NCI-H1436 treated with DMSO at 0.1 percent for 48 hours (cell line): ENCODE data around the gene SEMA6A.

Source experiments
- DNase-seq: peaks from one replicate; lab custom pipeline; 2025; lab: John Stamatoyannopoulos, UW

The SEMA6A gene

DNA sequence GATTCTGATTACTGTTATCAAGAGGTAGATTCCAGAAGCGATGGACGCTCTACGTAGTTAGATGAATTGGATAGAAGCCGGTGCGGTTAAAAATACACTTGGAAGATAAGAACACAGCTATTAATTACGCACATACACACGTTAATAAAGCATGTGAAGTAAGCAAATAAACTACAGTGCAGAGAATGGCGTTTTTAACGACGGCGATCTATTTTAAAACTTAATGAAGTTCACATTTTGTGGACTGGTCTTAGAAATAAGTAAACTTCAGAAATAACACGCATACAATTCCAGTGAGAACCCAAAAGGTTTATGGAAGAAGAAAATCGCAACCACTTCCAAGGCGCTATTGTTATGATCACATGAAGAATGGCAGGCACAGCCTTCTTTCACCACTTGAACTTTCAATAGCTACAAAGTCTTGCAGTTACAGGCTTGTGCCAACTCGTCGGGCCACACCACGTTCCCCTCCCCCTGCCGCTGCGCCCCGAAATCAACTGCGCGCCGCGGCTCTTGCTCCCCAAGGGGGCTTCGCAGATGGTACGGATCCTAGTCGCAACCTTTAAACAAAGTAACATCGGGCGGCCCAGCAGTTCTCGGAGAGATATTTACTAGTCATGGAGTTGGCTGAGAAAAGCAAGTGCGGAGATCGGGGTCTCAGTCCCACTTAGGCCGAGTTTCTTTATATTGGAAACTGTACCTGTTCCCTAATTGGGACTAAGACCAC lies 866 bp upstream of the SEMA6A start:
- DNase-seq: no peak

DNA sequence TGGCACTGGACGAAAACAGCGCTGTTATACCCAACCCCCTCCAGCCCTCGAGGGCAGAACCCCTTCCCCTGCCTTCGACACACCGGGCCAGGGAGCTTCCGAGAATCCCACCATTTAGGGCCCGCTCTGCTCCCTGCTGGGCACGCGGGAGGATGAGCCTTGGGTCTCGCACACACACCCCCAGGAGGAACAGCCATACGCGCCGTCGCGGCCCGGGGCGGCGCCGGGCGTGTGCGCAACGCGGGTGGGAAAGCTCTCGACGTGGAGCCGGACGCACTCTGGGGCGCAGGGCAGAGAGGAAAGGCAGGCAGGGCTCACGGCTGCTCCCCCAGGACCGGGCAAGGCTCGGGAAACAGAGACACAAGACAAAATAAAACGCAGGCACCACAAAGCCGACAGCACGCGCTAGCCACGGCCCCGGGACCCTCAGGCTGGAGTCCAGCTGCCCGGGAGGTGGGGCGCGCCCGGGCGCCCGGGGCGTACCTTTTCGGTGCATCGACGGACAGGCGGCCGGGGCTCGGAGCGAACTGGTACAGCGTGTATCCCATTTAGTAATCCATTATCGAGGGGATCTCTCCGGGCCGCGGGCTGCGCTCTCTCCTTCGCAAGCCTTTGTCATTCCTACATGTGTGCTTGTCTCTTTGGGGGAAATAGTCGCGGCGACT lies 789 bp downstream of the SEMA6A start:
- DNase-seq: no peak

DNA sequence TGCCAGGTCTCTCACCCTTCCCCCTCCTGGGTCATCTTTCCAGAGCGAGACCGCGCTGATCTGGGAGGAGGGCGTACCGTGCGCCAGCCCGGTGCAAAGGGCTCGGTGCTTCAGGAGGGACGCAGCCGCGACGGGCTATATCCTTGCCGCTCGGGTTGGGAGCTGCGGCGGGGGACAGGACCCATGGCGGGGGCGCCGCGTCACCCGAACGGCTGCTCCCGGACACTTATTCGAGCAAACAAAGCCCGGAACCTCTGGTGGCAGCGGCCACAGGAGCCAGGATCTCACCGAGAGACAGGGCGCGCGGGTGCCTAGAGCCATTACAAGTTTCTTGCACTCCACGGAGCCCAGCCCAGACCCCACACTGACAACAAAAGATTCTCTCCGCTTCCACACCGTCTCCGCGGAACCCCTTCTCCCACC lies 1.3 kb downstream of the SEMA6A start:
- no peak for DNase-seq

DNA sequence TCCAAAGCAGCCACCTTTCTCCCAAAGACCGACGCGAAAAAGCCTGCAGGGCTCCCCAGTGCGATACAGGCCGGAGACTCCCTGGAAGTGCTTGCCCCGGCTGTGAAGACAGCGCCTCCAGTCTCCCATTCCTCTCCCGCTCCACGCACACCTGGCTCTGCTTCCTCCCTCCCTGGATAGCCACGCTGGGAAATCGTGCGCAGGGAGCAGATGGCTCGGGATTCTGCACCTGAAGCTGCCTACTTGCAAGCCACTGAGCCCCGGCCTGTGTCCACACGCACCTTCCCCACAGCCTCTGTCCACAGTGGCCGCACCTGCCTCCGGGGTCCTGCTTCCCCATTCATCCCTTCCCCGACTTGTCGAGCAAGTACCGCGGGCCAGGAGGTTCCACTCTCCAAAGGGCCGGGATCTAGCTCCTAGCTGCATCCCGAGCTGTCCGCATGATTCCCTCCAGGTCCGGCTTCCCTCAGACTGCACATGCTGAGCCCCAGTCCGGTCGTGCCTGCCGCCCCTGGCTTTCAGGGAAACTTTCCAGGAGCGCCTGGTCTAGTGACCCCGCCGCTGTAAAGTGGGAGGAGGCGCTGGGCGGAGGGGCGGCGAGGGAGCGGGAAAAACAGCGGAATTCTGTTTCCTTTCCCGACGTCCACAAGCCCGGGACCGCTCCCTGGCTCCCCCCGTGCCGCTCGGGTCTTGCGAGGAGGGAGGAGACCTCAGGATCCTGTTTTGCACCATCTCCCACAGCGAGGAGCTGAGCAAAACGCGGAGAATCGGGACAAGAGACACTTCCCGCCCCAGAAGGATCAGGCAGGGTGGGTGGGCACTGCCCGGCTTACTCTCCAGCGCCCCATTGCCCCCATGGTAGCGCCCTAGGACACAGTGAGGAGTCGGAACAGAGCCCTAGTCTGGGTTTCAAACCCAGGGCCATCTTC lies 2.0 kb downstream of the SEMA6A start:
- no peak for DNase-seq

DNA sequence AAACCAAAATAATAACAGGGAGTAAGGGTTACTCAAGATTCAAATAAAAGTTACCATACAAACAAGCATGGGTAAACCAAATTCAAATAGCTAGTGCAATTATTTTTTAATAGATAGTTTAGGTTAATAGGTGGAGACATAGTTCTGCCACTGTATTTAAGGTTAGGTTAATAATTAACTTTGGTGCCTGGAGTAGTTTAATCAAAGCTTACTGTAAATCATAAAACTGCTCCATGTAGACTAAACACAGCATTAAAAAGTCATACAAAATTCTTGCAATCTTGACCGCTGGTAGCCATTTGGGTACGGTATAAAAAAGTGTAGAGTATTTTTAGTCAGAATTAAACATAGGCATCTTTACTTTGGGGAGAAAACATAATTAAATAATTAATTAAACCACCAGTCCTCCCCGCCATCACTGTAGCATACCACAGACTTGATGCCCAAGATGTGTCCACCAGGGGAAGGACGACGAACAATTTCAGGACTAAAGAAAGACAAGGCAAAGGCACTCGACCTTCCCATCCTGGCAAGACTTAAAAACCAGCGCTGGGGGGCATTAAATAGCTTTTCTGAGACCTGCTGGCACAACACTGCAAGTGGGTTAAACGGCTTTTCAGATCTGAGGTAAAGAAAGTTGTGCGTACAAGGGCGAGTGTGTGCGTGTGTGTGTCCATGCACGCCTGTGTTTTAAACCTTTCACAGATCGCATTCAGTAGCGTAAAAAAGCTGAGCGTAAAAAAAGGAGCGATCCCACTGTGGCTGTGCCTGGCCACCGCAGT lies 2.9 kb downstream of the SEMA6A start:
- DNase-seq: no peak

DNA sequence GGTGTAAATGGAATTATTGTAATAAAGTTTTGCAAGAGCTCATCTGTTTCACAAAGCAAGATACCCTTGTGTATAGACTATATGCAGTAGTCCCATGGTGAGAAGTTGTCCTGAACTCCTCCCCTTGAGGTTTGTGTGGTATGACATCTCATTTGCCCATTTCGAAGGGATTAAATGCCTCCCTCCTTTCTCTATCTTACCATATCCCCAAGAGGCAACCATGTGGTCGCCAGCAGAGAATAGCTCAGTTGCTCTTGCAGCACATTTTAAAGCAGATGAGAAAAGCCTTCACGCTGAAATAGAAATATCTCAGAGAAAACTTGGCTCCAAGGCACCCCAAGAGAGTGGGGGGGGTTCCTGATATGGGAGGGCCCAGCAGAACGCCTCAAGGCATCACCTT lies 4.6 kb downstream of the SEMA6A start:
- no peak for DNase-seq

DNA sequence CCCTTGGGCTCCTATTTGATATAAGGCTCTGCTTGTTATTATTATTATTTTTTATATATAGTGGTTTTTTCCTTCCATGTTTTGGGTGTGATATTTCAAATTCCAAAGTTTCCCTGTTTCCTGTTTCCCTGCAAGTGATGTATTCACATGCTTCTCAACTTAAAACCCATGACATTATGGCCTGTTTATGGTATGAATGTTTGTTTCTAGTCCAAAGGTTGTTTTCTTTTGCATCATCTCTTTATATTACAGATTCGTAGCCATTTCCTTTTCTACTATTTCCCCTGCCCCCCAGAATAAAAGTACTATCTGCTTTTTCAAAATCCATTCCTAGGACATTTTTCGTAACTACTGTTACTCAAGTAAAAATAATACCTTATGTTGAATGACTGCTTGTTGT lies 7.5 kb downstream of the SEMA6A start:
- DNase-seq: no peak

DNA sequence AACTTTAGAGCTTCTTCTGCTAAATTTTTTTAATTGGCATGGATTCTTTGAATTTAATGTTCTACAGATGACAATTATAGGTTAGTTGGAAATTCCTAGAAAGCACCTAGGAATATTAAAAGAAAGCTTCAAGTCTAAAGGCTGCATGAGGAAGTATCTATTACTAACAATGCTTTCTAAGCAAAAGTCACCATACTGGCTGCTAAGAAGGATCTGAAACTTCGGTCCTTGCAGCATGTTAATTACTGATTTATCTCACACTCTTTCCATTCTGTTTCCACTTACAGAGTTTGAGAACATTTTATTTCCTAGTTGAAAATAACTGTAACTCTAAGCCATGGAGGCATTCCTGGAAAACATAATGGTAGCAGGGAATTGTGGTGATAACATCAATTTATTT lies 8.4 kb downstream of the SEMA6A start:
- no peak for DNase-seq

DNA sequence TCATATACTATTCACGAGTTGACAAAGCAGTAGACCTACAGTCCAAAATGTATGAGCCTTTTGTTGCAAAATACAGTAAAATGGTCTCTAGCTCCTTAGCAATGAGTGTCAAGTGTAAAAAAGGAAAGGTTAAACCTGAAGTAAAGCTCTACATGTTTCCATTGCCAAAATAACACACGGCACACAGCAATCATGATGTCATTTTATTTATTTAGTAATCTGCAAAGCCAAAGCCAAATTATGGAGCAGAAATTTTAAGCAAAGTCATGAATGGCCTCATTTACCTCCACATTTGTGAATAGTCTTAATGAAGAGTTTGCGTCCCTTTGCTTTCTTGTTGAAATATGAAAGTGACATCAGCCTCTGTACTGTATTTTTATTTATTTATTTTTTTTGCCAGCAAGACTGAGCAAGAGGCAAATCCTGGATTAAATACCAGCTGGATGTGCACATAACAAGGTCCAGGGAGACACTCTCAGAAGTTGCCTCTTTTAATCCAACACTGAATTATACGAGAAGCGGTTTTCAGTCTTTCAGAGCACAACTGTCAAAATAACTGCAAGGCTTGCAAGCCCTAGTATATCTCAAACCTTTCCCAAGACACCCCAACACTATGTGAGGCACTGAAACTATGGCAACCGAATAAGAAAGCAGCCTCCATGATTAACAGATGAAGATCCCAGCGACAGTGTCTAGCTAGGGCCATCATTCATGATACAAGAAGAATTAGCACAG lies 9.7 kb downstream of the SEMA6A start:
- no peak for DNase-seq

DNA sequence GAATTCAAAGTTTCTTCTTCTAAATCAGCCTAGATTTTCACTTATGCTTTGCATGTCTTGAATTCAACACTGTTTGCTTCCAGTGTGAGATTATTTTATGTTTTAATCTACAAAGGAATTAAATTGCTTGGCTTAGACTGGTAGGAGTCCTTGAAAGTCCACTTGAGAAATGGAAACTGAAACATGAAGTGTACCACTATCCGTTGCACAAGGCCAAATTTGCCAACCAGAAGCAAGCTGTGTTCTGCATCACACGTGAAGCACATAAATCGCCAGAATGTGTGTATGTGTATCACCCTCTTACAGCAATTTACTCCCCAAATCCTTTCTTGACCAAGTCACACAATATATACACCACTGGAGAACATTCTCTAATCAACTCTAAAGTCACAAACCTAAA lies 10.3 kb downstream of the SEMA6A start:
- no peak for DNase-seq

DNA sequence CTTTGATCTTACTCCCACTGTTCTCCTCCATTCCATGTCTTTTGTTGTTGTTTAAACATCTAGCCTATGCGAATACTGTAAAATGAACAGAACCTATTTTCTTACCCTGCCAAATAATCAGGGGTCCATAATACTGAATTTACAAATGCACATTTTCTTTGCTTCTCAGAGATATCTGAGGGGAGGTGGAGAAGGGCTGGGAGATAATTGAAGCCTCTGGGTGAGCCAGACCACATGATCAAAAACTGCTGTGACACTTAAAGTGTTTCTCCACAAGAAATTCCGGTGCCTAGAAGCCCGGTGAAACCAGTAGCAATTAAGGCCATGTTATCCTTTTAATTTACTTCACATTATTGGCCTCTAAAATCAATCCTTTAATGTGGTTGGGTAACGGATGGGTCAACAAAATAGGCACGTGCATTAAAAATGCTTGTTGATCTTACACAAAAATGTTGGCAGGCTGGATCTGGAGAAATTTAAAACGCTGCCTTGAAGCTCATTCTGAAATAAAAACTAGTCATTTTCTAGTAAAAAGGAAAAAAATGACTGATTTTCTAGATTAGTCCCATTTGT lies 10.8 kb downstream of the SEMA6A start:
- no peak for DNase-seq

DNA sequence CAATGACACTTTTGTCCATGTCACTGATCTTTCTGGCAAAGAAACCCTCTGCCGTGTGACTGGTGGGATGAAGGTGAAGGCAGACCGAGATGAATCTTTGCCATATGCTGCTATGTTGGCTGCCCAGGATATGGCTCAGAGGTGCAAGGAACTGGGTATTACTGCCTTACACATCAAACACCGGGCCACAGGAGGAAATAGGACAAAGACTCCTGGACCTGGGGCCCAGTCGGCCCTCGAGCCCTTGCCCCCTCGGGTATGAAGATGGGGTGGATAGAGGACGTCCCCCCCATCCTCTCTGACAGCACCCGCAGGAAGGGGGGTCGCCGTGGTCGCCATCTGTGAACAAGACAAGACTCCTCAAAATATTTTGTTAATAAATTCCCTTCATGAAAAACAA lies 12.0 kb downstream of the SEMA6A start:
- DNase-seq: no peak

DNA sequence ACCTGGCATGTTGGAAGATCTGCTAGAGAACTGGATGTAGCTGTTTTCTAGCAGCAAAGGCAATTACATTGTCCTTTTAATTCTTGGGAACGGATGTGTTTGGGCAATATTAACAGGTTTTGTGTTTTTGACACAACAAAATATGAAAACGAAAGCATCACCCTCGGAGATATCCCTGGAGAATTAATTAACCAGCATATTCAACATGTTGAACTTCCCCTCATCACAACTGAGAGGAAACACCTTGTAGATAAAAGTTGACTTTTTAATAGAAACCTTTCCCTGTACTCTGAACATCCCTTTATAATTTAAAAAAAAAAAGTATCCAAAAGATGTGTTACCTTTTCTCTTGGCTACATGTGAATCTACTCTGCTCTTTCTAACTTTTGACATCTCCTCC lies 13.0 kb downstream of the SEMA6A start:
- no peak for DNase-seq

DNA sequence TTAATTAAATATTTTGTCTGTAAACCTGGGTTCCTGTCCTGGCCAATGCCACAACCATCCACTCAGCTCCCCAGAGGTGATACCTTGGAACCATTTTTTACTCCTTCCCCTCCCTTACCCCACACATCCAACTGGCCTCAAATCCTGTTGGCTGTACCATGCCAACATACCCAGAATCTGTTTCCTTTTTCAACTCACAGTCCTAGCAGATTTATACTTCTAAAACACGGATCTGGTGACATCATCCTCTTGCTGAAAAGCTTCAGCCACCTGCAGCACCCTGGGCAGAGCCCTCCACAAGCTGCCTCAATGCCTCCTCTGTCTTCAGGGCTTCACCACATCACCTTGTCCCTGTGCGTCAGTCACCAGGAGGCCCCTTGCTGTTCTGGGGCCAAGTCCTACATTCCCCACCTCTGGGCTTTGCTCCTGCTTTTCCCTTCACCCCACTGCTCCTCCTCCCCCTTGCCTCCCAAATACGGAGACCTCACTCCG lies 14.9 kb downstream of the SEMA6A start:
- DNase-seq: no peak

DNA sequence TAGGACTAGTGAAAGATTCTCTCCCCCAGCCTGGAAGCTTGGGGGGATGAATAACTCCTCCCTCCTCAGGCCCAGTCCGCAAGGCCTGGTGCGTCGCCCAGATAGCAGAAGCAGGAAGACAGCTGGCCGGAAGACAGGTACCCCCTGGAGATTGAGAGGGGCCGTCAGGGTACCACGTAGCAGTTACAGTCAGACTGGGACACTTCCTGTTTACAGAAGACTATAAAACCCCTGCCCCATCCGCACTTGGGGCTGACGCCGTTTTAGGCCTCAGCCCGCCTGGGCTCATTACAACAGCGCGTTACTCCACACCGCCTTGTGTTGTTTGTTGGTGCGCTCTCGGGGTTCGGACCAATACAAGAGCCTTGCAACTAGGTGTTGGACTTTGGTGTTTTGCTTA lies 15.4 kb downstream of the SEMA6A start:
- no peak for DNase-seq

DNA sequence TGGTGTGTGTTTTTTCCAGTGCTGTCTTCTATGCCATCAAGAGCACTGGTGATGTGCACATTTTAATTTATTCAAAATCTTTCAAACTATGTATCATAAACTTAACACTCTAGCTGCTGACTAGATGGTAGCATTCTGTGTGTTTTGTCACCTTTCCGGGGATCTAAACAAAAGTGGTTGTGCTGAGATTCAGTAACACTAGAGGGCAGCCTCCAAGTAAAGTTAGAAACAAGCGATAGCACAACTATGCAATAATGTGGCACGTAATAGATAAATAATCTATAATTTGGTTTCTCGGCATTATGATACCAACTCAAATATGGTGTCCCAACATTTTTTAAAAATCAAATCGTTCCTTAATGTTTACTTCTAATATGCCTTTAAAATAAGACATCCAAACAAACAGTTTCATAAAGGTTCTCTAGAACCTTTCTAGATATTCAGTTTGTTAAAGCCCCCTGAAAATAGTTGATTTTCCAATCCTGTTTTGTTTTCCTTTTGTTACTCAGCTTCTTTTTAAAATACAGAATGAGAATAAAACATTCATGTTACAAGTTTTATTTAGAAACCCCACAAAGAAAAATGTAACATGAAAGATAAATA lies 16.9 kb downstream of the SEMA6A start:
- no peak for DNase-seq

DNA sequence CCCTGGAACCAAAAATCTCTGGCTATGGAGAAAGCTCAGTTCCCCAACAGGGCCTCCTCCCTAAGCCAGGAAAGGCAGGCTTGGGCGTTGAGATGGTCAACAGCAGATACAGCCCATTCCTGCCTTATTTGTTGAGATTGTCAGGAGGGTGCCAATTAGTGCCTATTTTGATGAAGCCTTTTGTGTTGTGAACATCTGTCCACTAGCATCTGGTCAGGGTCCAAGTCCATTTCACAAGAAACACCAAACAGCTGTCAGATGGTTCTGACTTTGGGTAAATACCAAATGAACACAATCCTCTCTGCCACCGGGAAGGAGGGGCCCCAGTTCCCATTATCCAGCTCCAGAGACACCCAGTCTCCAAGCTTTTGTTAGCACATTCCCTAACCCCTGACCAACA lies 19.9 kb downstream of the SEMA6A start:
- DNase-seq: no peak

DNA sequence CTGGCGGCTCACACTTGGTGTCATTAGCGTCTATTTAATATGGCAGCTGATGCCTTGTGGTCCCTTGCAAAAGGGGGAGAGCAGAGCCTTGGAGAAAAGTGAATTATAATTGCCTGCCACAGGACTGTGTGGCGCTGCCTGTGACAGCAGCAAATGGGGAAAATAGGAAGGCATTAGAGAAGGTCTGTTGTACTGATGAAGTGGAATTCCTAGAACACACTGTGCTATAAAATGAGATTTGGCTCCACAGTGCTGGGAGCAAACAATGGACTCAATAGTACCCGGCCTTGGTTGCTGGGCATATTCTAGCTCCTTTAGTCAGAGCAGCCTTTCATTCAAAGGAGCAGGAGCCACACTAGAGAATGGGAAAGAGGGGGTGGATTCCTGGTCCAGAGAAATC lies 21.3 kb downstream of the SEMA6A start:
- DNase-seq: no peak

DNA sequence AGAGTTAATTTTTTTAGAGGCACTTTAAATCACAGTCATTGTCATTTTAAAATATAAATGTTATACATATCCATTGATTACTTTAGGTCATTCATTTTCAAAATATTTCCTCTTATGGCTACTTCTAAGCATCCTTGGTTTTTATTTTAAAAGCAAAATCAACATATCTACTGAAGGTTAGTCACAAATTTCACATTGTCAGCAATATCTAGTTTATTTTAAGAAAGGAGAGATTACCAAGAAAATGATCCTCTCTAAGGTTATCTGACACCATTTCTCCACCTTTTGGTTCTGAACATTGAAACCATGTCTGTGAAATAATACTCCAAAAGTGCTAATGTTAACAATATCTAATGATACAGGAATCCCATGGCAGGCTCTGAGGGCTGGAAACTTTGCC lies 24.5 kb downstream of the SEMA6A start:
- no peak for DNase-seq

DNA sequence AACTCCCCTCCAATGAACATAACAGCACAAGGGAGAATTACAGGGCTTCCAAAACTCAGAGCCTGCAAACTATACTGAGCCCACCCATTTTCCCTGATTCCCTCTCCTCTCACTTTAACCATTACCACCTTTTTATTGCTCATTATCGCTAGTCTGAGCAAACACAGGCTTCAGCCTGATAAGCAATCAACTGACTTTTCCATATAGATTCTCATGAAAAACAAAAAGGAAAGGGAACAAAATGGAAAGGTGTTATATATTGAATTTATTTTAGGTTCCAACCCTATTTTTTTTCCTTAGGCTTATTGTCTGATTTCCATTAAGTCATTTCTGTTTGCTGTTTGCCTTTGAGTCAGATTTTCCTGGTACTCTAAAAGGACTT lies 27.9 kb downstream of the SEMA6A start:
- no peak for DNase-seq
